ENCODE results near the gene GPR171. TPM values are rescaled to one million over a fixed set of nuclear protein-coding genes. Genes with fewer than 3 reads are reported as not detected.

The GPR171 gene
- total and polyA plus RNA-seq, 2 donors (not counting 3 experiments of a cell fraction or from before 2014, with no cell fraction given) = not detected

DNA sequence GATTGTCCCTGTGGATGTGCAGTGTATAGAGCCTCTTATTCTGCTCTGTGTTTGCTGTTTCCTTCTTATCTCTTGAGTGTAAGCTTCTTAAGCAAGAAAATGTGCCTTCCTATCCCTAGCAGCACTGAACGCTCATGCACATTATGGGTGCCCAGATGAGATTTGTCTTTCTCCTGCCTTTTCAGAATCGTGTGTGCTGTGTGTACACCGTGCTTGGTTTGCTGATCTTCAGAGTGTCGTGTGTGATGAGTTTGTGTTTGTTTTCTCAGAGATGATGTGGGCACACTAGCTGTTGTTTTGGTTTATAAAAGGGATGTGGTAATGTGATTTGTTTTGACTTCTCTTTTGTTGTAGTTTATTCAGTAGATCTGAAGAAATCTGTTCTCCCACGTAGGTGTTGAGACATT, 19.7 kb downstream of the GPR171 start:
- H3K27ac ChIP-seq (ENCODE audit: insufficient read depth, low read depth, low read length) = no peak overlapping the region
- FAIRE-seq (no peak), DNase-seq (ENCODE audit: low read depth, low spot score) (no peak)
- intact Hi-C loops (cut with micrococcal nuclease) = no loop called here
- dilution Hi-C loops (cut with MboI; ENCODE audit: extremely low pct_ligation_motif_present, low sequenced_read_pairs) = no loop called here
- H3K4me3 ChIP-seq (replicated peaks in 1 of 3; ENCODE audit: insufficient read depth in 1 of 3, low read depth in 1 of 3, low read length in 3 of 3) = no peak overlapping the region
- ChIA-PET CTCF (no interaction called here), POLR2A (no interaction called here)
- no peaks in the 10 kb centered on the region for H3K9me3 ChIP-seq (replicated peaks; ENCODE audit: control insufficient read depth, insufficient read depth, low read length)
- no peaks in the 10 kb centered on the region for H4K20me1 ChIP-seq (replicated peaks; ENCODE audit: control insufficient read depth, extremely low read depth, insufficient read depth, low read length)
- no peaks in the 10 kb centered on the region for H3K4me1 ChIP-seq (ENCODE audit: control insufficient read depth, extremely low read depth, insufficient read depth, low read length)
- no peak overlapping the region for H3K4me2 ChIP-seq (ENCODE audit: insufficient read depth, low read length)
- BruUV-seq (replicated peaks) = no TSS peak
- H3K36me3 ChIP-seq (ENCODE audit: control insufficient read depth in 2 of 2, extremely low read depth in 1 of 2, insufficient read depth in 2 of 2, low read length in 2 of 2) = no peaks in the 10 kb centered on the region
- H3K9ac ChIP-seq (replicated peaks; ENCODE audit: extremely low read depth, insufficient read depth, low read length) = no peak overlapping the region
- TF ChIP-seq, protein P1, sequence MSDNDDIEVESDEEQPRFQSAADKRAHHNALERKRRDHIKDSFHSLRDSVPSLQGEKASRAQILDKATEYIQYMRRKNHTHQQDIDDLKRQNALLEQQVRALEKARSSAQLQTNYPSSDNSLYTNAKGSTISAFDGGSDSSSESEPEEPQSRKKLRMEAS (IDR thresholded peaks at IDR 0.05; ENCODE audit: insufficient read depth, insufficient read length) = no peak
- TF ChIP-seq POLR2A (IDR thresholded peaks at IDR 0.05; ENCODE audit: low read depth, low read length) = no peak
- no peak overlapping the region for H2AFZ ChIP-seq (ENCODE audit: low read depth, low read length)
- no peaks in the 10 kb centered on the region for H3K79me2 ChIP-seq (ENCODE audit: control insufficient read depth, insufficient read depth, low read length)
- peaks cover 4 to 5% of the 10 kb centered on the region in 2 experiments for H3K27me3 ChIP-seq (ENCODE audit: control insufficient read depth in 2 of 2, insufficient read depth in 2 of 2, low read length in 2 of 2)
- H3K9me1 ChIP-seq (replicated peaks; ENCODE audit: control insufficient read depth, extremely low read depth, insufficient read depth, low read length) = no peaks in the 10 kb centered on the region

DNA sequence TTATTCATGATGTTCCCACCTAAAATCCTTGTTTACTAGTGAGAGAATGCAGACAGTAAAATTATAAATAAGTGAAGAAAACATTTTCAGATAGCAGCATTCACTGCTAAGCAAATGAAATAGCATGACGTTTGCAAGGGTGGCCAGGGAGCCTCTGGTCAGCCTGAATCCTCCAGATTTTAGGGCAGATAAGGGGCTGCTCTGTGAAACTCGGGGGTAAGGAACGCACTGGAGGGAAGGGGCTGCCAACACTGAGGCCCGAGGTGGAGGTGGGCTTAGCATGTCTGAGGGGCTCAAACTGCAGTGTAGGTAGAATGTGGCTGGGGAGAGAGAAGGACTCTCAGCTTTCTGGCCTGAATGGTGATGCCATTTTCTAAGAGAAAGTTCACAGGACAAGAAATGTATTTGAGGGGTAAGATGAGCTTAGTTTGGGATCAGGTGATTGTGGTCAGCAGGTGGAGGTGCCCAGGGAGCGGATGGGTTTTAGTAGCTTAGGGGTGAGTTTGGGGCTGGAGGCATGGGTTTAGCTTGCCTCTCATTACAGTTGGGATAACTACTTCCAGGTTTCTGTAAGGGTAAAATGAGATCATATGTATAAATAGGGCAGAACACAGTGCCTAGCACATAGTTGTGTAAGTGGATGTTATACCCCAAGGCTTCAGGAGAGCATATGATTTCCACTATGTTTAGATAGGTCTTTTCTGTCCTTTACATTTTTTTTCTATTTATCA, 20.5 kb downstream of the GPR171 start:
- no peaks in the 10 kb centered on the region for H3K79me2 ChIP-seq (ENCODE audit: control insufficient read depth, insufficient read depth, low read length)
- ChIA-PET POLR2A (no interaction called here), CTCF (no interaction called here)
- H4K20me1 ChIP-seq (replicated peaks; ENCODE audit: control insufficient read depth, extremely low read depth, insufficient read depth, low read length) = no peaks in the 10 kb centered on the region
- TF ChIP-seq FOS (IDR thresholded peaks at IDR 0.05; ENCODE audit: borderline replicate concordance, insufficient read depth, low read length) (no peak), JUN (IDR thresholded peaks at IDR 0.05; ENCODE audit: borderline replicate concordance, insufficient read depth, insufficient read length, low read depth) (no peak), POLR2AphosphoS5 (IDR thresholded peaks at IDR 0.05; ENCODE audit: insufficient read depth, low read depth, low read length) (no peak), EZH2 (IDR thresholded peaks at IDR 0.05; ENCODE audit: borderline replicate concordance, low read depth, low read length, severe bottlenecking) (no peak), POLR2A (IDR thresholded peaks at IDR 0.05; ENCODE audit: low read depth, low read length) (no peak), MYC (IDR thresholded peaks at IDR 0.05; ENCODE audit: low read depth, low read length) (no peak), GATA2 (IDR thresholded peaks at IDR 0.05; ENCODE audit: insufficient read depth, insufficient read length, low read depth, low read length) (no peak)
- TF ChIP-seq, protein P1 (IDR thresholded peaks at IDR 0.05; ENCODE audit: insufficient read depth, insufficient read length) = no peak
- TF ChIP-seq, protein P2, sequence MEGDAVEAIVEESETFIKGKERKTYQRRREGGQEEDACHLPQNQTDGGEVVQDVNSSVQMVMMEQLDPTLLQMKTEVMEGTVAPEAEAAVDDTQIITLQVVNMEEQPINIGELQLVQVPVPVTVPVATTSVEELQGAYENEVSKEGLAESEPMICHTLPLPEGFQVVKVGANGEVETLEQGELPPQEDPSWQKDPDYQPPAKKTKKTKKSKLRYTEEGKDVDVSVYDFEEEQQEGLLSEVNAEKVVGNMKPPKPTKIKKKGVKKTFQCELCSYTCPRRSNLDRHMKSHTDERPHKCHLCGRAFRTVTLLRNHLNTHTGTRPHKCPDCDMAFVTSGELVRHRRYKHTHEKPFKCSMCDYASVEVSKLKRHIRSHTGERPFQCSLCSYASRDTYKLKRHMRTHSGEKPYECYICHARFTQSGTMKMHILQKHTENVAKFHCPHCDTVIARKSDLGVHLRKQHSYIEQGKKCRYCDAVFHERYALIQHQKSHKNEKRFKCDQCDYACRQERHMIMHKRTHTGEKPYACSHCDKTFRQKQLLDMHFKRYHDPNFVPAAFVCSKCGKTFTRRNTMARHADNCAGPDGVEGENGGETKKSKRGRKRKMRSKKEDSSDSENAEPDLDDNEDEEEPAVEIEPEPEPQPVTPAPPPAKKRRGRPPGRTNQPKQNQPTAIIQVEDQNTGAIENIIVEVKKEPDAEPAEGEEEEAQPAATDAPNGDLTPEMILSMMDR (IDR thresholded peaks at IDR 0.05; ENCODE audit: extremely low read depth in 1 of 2, insufficient read depth in 1 of 2, low read depth in 1 of 2, low read length in 2 of 2) = no peak
- H3K27me3 ChIP-seq (ENCODE audit: control insufficient read depth in 2 of 2, insufficient read depth in 2 of 2, low read length in 2 of 2) = peaks cover 4 to 5% of the 10 kb centered on the region in 2 experiments
- FAIRE-seq (no peak), DNase-seq (ENCODE audit: low read depth, low spot score) (no peak)
- H2AFZ ChIP-seq (ENCODE audit: low read depth, low read length) = no peak overlapping the region
- no peak overlapping the region for H3K4me3 ChIP-seq (replicated peaks in 1 of 3; ENCODE audit: insufficient read depth in 1 of 3, low read depth in 1 of 3, low read length in 3 of 3)
- no peaks in the 10 kb centered on the region for H3K9me1 ChIP-seq (replicated peaks; ENCODE audit: control insufficient read depth, extremely low read depth, insufficient read depth, low read length)
- H3K9me3 ChIP-seq (replicated peaks; ENCODE audit: control insufficient read depth, insufficient read depth, low read length) = no peaks in the 10 kb centered on the region
- no peak overlapping the region for H3K9ac ChIP-seq (replicated peaks; ENCODE audit: extremely low read depth, insufficient read depth, low read length)
- BruUV-seq (replicated peaks) = no TSS peak
- H3K4me1 ChIP-seq (ENCODE audit: control insufficient read depth, extremely low read depth, insufficient read depth, low read length) = no peaks in the 10 kb centered on the region
- intact Hi-C loops (cut with micrococcal nuclease) (no loop called here), dilution Hi-C loops (cut with MboI; ENCODE audit: extremely low pct_ligation_motif_present, low sequenced_read_pairs) (no loop called here)
- H3K27ac ChIP-seq (ENCODE audit: insufficient read depth, low read depth, low read length) = no peak overlapping the region
- H3K36me3 ChIP-seq (ENCODE audit: control insufficient read depth in 2 of 2, extremely low read depth in 1 of 2, insufficient read depth in 2 of 2, low read length in 2 of 2) = no peaks in the 10 kb centered on the region
- no peak overlapping the region for H3K4me2 ChIP-seq (ENCODE audit: insufficient read depth, low read length)
